Neutrophil (primary cell): Measurements from ENCODE around the gene KRT23.

Experiments
- H3K27ac ChIP-seq: fragments of 200-600 bp; sonication (generic); 2 replicates; pipeline ENCODE4 v1.5.1; 2016; ENCODE audit warnings: mild to moderate bottlenecking, moderate library complexity
- H3K27me3 ChIP-seq: fragments of 200-600 bp; sonication (generic); 2 replicates; pipeline ENCODE4 v1.6.0; 2016; ENCODE audit warnings: mild to moderate bottlenecking
- H3K36me3 ChIP-seq: fragments of 200-600 bp; sonication (generic); 2 replicates; pipeline ENCODE4 v1.5.1; 2017
- H3K4me1 ChIP-seq, 2 experiments: fragments of 200-600 bp in 1 of 2; sonication (generic) in 1 of 2; 1 replicate in 1 of 2; 2 replicates in 1 of 2; pipeline versions ENCODE4 v1.5.1 to v1.6.1; 2013 to 2016; ENCODE audit warnings: low read depth in 1 of 2, low read length in 1 of 2, mild to moderate bottlenecking in 1 of 2, moderate library complexity in 1 of 2; ENCODE audit not compliant: control insufficient read depth in 1 of 2, insufficient read depth in 1 of 2
- H3K4me3 ChIP-seq, 2 experiments: fragments of 200-600 bp in 1 of 2; sonication (generic) in 1 of 2; 1 replicate in 1 of 2; 2 replicates in 1 of 2; pipeline ENCODE4 v1.5.1; 2013 to 2016; ENCODE audit warnings: low read depth in 1 of 2, low read length in 1 of 2, mild to moderate bottlenecking in 1 of 2, moderate library complexity in 1 of 2
- H3K9me3 ChIP-seq: fragments of 200-600 bp; sonication (generic); 2 replicates; pipeline ENCODE4 v1.5.1; 2016
- CTCF ChIP-seq: fragments of 200-600 bp; sonication (generic); IDR thresholded peaks from 2 replicates; pipeline ENCODE4 v1.5.1; 2016; ENCODE audit warnings: antibody characterized with exemption

Gene KRT23

DNA sequence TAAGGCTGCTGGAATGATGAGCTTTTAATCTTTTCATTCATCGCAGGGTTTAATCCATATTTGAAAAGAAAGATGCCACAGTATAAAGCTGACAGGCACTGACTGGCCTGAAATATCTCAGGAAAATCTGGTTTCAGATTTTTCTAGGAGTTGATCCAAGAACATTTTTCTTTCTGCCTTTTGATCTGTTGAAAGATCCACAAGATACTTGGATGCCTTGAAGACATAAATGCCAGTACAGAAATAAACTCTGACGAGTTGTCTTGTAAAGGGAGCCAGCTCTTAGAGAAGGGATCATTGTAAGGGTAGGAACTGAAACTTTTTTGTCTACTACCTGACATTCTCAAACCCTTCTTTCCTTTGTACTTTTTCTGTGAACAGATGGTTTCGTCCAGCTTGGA lies 27.0 kb downstream of the KRT23 start:
- Histone ChIP-seq H3K27me3 (peaks cover 13% of the 10 kb centered on the region), H3K27ac (peak overlapping the region; percentile 90), H3K36me3 (peaks cover 9% of the 10 kb centered on the region), H3K4me3 (no peak overlapping the region), H3K9me3 (no peaks in the 10 kb centered on the region), H3K4me1 (peaks cover 61 to 63% of the 10 kb centered on the region in 2 experiments)
- TF ChIP-seq CTCF = no peak

DNA sequence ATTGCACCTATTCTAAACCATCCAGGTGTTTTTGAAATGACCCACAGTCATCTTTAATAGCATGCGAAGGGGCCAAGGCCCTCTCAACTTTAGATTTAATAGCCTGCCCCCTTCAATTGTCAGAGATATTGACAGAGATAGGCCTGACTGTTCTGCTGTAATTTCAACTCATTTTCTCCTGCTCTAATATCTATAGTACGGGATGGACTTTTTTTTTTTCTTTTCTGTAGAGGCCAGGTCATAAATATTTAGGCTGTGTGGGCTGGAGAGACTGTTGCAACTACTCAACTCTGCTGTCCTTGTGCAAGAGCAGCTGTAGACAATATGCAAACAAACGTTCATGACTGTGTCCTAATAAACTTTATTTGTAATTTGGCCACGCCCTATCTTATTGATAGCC lies 27.7 kb downstream of the KRT23 start:
- Histone ChIP-seq H3K4me1 (peaks cover 57 to 60% of the 10 kb centered on the region in 2 experiments), H3K27me3 (peaks cover 20% of the 10 kb centered on the region), H3K4me3 (peak overlapping the region in 1 of 2 experiments; percentile 14), H3K27ac (peak overlapping the region; percentile 90), H3K36me3 (peaks cover 5% of the 10 kb centered on the region), H3K9me3 (no peaks in the 10 kb centered on the region)
- no peak for TF ChIP-seq CTCF

GRCh38 chr17:40909351-40909750 lies 28.1 kb downstream of the KRT23 start:
- H3K4me3 ChIP-seq = peak overlapping the region in 1 of 2 experiments; percentile 14
- H3K9me3 ChIP-seq = no peaks in the 10 kb centered on the region
- H3K4me1 ChIP-seq = peaks cover 53 to 56% of the 10 kb centered on the region in 2 experiments
- peaks cover 24% of the 10 kb centered on the region for H3K27me3 ChIP-seq
- TF ChIP-seq CTCF = peak; percentile 78
- H3K27ac ChIP-seq = peak overlapping the region; percentile 90
- peaks cover 4% of the 10 kb centered on the region for H3K36me3 ChIP-seq

- H3K4me3 ChIP-seq = no peak overlapping the region
- H3K4me1 ChIP-seq = peaks cover 25 to 28% of the 10 kb centered on the region in 2 experiments
- TF ChIP-seq CTCF = no peak
Measured at GRCh38 chr17:40906613-40907012, 30.8 kb downstream of the KRT23 start.

DNA sequence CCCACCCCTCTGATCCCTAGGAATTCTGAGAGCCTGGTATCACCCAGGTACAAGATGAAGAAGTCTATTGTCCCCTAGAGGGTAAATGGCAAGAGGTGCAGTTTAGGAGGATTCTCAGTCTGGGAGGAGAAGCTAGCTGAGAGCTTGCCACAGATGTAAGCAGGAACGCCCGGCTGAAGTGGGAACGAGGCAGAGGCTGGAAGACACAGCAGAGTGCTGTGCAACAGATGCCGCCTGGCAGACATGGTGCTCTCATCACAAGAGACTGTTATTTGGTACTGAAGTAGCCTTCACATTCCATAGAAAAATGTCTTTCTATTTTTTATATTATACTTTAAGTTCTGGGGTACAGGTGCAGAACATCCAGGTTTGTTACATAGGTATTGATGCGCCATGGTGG lies 32.1 kb downstream of the KRT23 start:
- no peaks in the 10 kb centered on the region for H3K36me3 ChIP-seq
- TF ChIP-seq CTCF = no peak
- no peak overlapping the region for H3K27ac ChIP-seq

More at GRCh38 chr17:40906613-40907012, 30.8 kb downstream of the KRT23 start:
- no peak overlapping the region for H3K27ac ChIP-seq
- H3K36me3 ChIP-seq = peaks cover 4% of the 10 kb centered on the region
- H3K9me3 ChIP-seq = no peaks in the 10 kb centered on the region
- peaks cover 24% of the 10 kb centered on the region for H3K27me3 ChIP-seq

More for the DNA sequence above, 32.1 kb downstream of the KRT23 start:
- H3K4me3 ChIP-seq = no peak overlapping the region
- H3K9me3 ChIP-seq = no peaks in the 10 kb centered on the region
- H3K27me3 ChIP-seq = peaks cover 34% of the 10 kb centered on the region
- peaks cover 13 to 17% of the 10 kb centered on the region in 2 experiments for H3K4me1 ChIP-seq
